ENCODE data around the gene NAT14.

GRCh38 chr19:55527197-55528029 lies 42.4 kb downstream of the NAT14 start:
- no peak for TF ChIP-seq JAZF1 (CRISPR knock-in tag; IDR thresholded peaks at IDR 0.05)
- TF ChIP-seq, protein P1, sequence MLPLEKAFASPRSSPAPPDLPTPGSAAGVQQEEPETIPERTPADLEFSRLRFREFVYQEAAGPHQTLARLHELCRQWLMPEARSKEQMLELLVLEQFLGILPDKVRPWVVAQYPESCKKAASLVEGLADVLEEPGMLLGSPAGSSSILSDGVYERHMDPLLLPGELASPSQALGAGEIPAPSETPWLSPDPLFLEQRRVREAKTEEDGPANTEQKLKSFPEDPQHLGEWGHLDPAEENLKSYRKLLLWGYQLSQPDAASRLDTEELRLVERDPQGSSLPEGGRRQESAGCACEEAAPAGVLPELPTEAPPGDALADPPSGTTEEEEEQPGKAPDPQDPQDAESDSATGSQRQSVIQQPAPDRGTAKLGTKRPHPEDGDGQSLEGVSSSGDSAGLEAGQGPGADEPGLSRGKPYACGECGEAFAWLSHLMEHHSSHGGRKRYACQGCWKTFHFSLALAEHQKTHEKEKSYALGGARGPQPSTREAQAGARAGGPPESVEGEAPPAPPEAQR (CRISPR knock-in tag; IDR thresholded peaks at IDR 0.05): no peak
